Right kidney (tissue), 1 donor: ENCODE results near the gene TBCK.
"Not testable (repeated sequence)": the region's sequence is repeated elsewhere in the genome, so short reads cannot be mapped to it uniquely, and the experiment has no call there.

Experiments
- DNase-seq: peaks from one replicate; pipeline ENCODE4 v3.0.0-alpha.2; 2016

TBCK gene

GRCh38 chr4:106222548-106222947, 93.5 kb downstream of the TBCK start:
- DNase-seq, result no peak

GRCh38 chr4:106213291-106213690, 102.7 kb downstream of the TBCK start:
- not testable (repeated sequence) for DNase-seq

- DNase-seq, result no peak
Observed at GRCh38 chr4:106210021-106210420, 106.0 kb downstream of the TBCK start.

GRCh38 chr4:106208481-106209460, 107.2 kb downstream of the TBCK start:
- no peak for DNase-seq

GRCh38 chr4:106201373-106201772, 114.6 kb downstream of the TBCK start:
- DNase-seq, result no peak

GRCh38 chr4:106195435-106195950, 120.5 kb downstream of the TBCK start:
- no peak for DNase-seq

GRCh38 chr4:106194801-106195200, 121.2 kb downstream of the TBCK start:
- no peak for DNase-seq

GRCh38 chr4:106192131-106192530, 123.9 kb downstream of the TBCK start:
- no peak for DNase-seq

GRCh38 chr4:106186201-106186600, 129.8 kb downstream of the TBCK start:
- no peak for DNase-seq

GRCh38 chr4:106183551-106183950, 132.5 kb downstream of the TBCK start:
- DNase-seq, result no peak

- DNase-seq, result no peak
Observed at GRCh38 chr4:106172861-106173260, 143.1 kb downstream of the TBCK start.

GRCh38 chr4:106165351-106166010, 150.5 kb downstream of the TBCK start:
- DNase-seq, result no peak

GRCh38 chr4:106162278-106162677, 153.7 kb downstream of the TBCK start:
- DNase-seq, result no peak

- no peak for DNase-seq
Observed at GRCh38 chr4:106160560-106160959, 155.4 kb downstream of the TBCK start.

GRCh38 chr4:106149911-106150310, 166.1 kb downstream of the TBCK start:
- no peak for DNase-seq

GRCh38 chr4:106149026-106149425, 167.0 kb downstream of the TBCK start:
- no peak for DNase-seq

- no peak for DNase-seq
Observed at GRCh38 chr4:106142616-106143127, 173.3 kb downstream of the TBCK start.

GRCh38 chr4:106140601-106141000, 175.4 kb downstream of the TBCK start:
- no peak for DNase-seq

GRCh38 chr4:106136777-106137331, 179.2 kb downstream of the TBCK start:
- no peak for DNase-seq

GRCh38 chr4:106132045-106132444, 184.0 kb downstream of the TBCK start:
- DNase-seq, result no peak

GRCh38 chr4:106126062-106126461, 189.9 kb downstream of the TBCK start:
- DNase-seq, result no peak

- not testable (repeated sequence) for DNase-seq
Observed at GRCh38 chr4:106119949-106120555, 196.0 kb downstream of the TBCK start.
